ENCODE measurements around the gene UBE2V1.
"Not testable (repeated sequence)": the region's sequence is repeated elsewhere in the genome, so short reads cannot be mapped to it uniquely, and the experiment has no call there.

DNA sequence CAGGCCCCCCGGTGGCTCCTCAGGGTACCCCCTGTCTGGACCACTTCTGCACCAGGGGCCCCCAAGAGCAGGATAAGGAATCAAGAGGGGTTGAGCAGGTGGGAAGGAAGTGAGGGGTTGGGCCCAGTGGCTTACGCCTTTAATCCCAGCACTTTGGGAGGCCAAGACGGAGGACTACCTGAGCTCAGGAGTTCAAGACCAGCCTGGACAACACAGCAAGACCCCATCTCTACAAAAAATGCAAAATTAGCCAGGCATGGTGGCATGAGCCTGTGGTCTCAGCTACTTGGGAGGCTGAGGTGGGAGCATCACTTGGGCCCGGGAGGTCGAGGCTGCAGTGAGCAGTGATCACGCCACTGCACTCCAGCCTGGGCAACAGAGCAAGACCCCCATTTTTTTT is 49.2 kb downstream of the UBE2V1 start:
- not testable (repeated sequence) for TF ChIP-seq POLR2AphosphoS5 (IDR thresholded peaks at IDR 0.05; ENCODE audit: low read depth, low read length); POLR2A (IDR thresholded peaks at IDR 0.05; ENCODE audit: low read depth, low read length); TAF1 (IDR thresholded peaks at IDR 0.05; ENCODE audit: low read depth, low read length); POU2F2 (IDR thresholded peaks at IDR 0.05; ENCODE audit: low read depth, low read length); SPI1 (IDR thresholded peaks at IDR 0.05; ENCODE audit: low read depth, low read length); PAX5 (IDR thresholded peaks at IDR 0.05; ENCODE audit: insufficient read depth, low read length, severe bottlenecking)

Data from GM12891 (cell line).